ENCODE results near the gene PCBP3. TPM values are rescaled to one million over a fixed set of nuclear protein-coding genes. Genes with fewer than 3 reads are reported as not detected.

The PCBP3 gene
- total RNA-seq, 1 experiment from 2014 or later = 10.9 TPM

- Histone ChIP-seq H3K4me1 (ENCODE audit: insufficient read depth, low read length) (no peaks in the 10 kb centered on the region), H2BK20ac (ENCODE audit: low read depth, low read length, poor library complexity, severe bottlenecking) (no peak overlapping the region), H2BK5ac (ENCODE audit: insufficient read length, low read length) (no peak overlapping the region), H3K4me2 (ENCODE audit: insufficient read depth, insufficient read length, low read length) (no peak overlapping the region), H4K20me1 (ENCODE audit: control insufficient read depth, insufficient read depth, insufficient read length) (no peaks in the 10 kb centered on the region), H3K27me3 (ENCODE audit: insufficient read depth, low read length) (peaks cover 3% of the 10 kb centered on the region; the same call in 1 of the 2 replicates), H2AK5ac (ENCODE audit: insufficient read length, low read length) (no peak overlapping the region), H3K23me2 (ENCODE audit: insufficient read length, low read depth, low read length, poor library complexity, severe bottlenecking) (no peaks in the 10 kb centered on the region), H3K79me1 (ENCODE audit: insufficient read depth, low read depth, low read length, poor library complexity, severe bottlenecking) (no peaks in the 10 kb centered on the region), H3K14ac (ENCODE audit: insufficient read depth, low read length) (no peak overlapping the region), H3K4ac (ENCODE audit: low read depth, low read length) (no peak overlapping the region), H2BK120ac (ENCODE audit: low read depth, low read length, poor library complexity, severe bottlenecking) (no peak overlapping the region), H3K79me2 (ENCODE audit: insufficient read depth, low read length) (no peaks in the 10 kb centered on the region), H2BK15ac (ENCODE audit: low read depth, low read length) (no peak overlapping the region), H3K56ac (ENCODE audit: insufficient read length, low read depth, low read length) (no peak overlapping the region), H3K18ac (ENCODE audit: insufficient read length, low read depth, low read length) (no peak overlapping the region), H3K27ac (ENCODE audit: insufficient read length, low read depth, low read length) (no peak overlapping the region), H3K9me3 (ENCODE audit: control insufficient read depth, low read depth, low read length) (no peaks in the 10 kb centered on the region), H3T11ph (ENCODE audit: low read length) (no peak overlapping the region), H2BK12ac (ENCODE audit: insufficient read length, low read depth, low read length) (no peak overlapping the region), H3K23ac (ENCODE audit: insufficient read length, low read depth, low read length) (no peak overlapping the region), H3K9ac (ENCODE audit: extremely low read depth, insufficient read length, low read length) (no peak overlapping the region), H2AFZ (ENCODE audit: low read length) (no peak overlapping the region), H4K91ac (ENCODE audit: insufficient read length, low read depth, low read length) (no peak overlapping the region), H4K8ac (replicated peaks; ENCODE audit: insufficient read length, low read depth, low read length) (no peak overlapping the region), H4K5ac (ENCODE audit: insufficient read length, low read depth, low read length) (no peak overlapping the region)
- Mint-ChIP-seq H3K4me1 (peaks cover 0 to 12% of the 10 kb centered on the region in 2 experiments; a peak in 2 of 4 replicates), H3K9me3 (peaks cover 13 to 15% of the 10 kb centered on the region in 2 experiments), H3K4me3 (no peak overlapping the region), H3K36me3 (ENCODE audit: insufficient read depth in 1 of 3, low read depth in 3 of 3) (no peaks in the 10 kb centered on the region; a peak in 1 of 7 replicates), H3K27ac (no peak overlapping the region; a peak in 1 of 7 replicates), H3K27me3 (ENCODE audit: low read depth) (peaks cover 30% of the 10 kb centered on the region)
- DNase-seq = peak; percentile 14
- no CpG with 5 or more reads among the region's 23 CpGs for WGBS (ENCODE audit: extremely low coverage, insufficient read length, low lambda C conversion rate)
- no peak for TF ChIP-seq CTCF (conservative IDR thresholded peaks at IDR 0.05)
Observed at GRCh38 chr21:45607021-45607908, 36.3 kb upstream of the PCBP3 start.
